BLaER1 (cell line): ENCODE results near the gene SVOPL.
"Not testable (repeated sequence)": the region's sequence is repeated elsewhere in the genome, so short reads cannot be mapped to it uniquely, and the experiment has no call there.

Experiments
- H3K27ac ChIP-seq: shearing (Covaris generic); formaldehyde crosslinking; 2 replicates; pipeline ENCODE4 v1.8.1; 2022
- H3K27me3 ChIP-seq: shearing (Covaris generic); formaldehyde crosslinking; 2 replicates; pipeline ENCODE4 v1.8.1; 2022
- H3K36me3 ChIP-seq: shearing (Covaris generic); formaldehyde crosslinking; 2 replicates; pipeline ENCODE4 v1.8.1; 2022
- H3K4me1 ChIP-seq: shearing (Covaris generic); formaldehyde crosslinking; 2 replicates; pipeline ENCODE4 v1.8.1; 2022
- H3K4me2 ChIP-seq: shearing (Covaris generic); formaldehyde crosslinking; 2 replicates; pipeline ENCODE4 v1.8.1; 2022
- H3K4me3 ChIP-seq: shearing (Covaris generic); formaldehyde crosslinking; 2 replicates; pipeline ENCODE4 v1.8.1; 2022
- H3K9ac ChIP-seq: shearing (Covaris generic); formaldehyde crosslinking; 2 replicates; pipeline ENCODE4 v1.8.1; 2022
- H3K9me3 ChIP-seq: shearing (Covaris generic); formaldehyde crosslinking; 2 replicates; pipeline ENCODE4 v1.8.1; 2022
- H4K20me1 ChIP-seq: shearing (Covaris generic); formaldehyde crosslinking; 2 replicates; pipeline ENCODE4 v1.8.1; 2022
- Cebpa-rat ChIP-seq: shearing (Covaris generic); IDR thresholded peaks from 2 replicates; pipeline ENCODE4 v1.8.1; 2022

The SVOPL gene

DNA sequence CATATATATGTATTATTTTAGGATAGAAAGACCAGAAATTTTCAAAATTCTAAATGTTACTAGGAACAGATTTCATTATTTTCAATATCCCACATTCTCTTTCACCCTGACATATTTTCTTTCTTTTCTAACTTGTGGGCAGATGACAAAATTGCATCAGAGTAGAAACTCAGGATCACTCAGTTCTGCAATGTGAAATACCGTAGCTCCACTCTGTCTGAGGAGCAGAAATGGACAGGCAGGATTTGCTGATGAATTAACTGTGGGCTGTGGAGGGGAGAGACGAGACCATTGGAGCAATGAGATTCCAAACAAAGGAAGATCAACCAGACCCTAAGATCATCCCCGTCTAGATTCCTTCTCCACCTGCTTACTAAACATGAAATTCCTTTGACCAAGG, 37.0 kb upstream of the SVOPL start:
- no peak overlapping the region for H3K4me2 ChIP-seq
- no peaks in the 10 kb centered on the region for H3K36me3 ChIP-seq
- H3K4me1 ChIP-seq, result no peaks in the 10 kb centered on the region
- H3K9ac ChIP-seq, result no peak overlapping the region
- no peaks in the 10 kb centered on the region for H3K27me3 ChIP-seq
- TF ChIP-seq Cebpa-rat, result no peak
- no peak overlapping the region for H3K27ac ChIP-seq
- H4K20me1 ChIP-seq, result no peaks in the 10 kb centered on the region
- H3K9me3 ChIP-seq, result peaks cover 6% of the 10 kb centered on the region; the same call in 1 of the 2 replicates
- H3K4me3 ChIP-seq, result no peak overlapping the region

DNA sequence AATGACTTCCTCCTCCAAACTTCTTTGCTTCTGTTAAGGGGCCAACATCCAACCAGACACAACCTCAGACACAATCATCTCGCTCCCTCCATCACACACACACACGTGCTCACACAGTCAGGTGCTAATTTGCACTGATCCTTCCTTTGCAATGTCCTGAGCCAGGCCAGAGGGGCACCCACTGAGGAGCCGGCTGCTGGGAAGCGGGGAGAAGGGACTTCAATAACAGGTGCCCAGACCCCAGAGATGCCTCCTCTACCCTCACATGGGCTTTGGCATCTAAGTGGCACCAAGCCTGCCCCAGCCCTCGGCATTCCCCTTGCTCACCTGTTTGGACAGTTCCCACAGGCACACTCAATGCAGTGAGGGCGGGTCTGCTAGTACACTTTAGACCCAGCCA, 34.2 kb upstream of the SVOPL start:
- Histone ChIP-seq H3K4me1 (no peaks in the 10 kb centered on the region), H3K4me3 (no peak overlapping the region), H3K27ac (no peak overlapping the region), H3K36me3 (no peaks in the 10 kb centered on the region), H3K4me2 (no peak overlapping the region), H3K9me3 (peaks cover 6% of the 10 kb centered on the region; the same call in 1 of the 2 replicates), H3K27me3 (no peaks in the 10 kb centered on the region), H4K20me1 (no peaks in the 10 kb centered on the region), H3K9ac (no peak overlapping the region)
- TF ChIP-seq Cebpa-rat, result no peak

- not testable (repeated sequence) for H3K9me3 ChIP-seq, H3K4me2 ChIP-seq, H3K9ac ChIP-seq
Observed at GRCh38 chr7:138731733-138732132, 30.6 kb upstream of the SVOPL start.

GRCh38 chr7:138729444-138729843, 28.3 kb upstream of the SVOPL start:
- no peaks in the 10 kb centered on the region for H3K36me3 ChIP-seq
- H3K9ac ChIP-seq, result no peak overlapping the region
- no peak overlapping the region for H3K4me2 ChIP-seq
- TF ChIP-seq Cebpa-rat, result no peak
- no peaks in the 10 kb centered on the region for H3K9me3 ChIP-seq
- H3K4me1 ChIP-seq, result no peaks in the 10 kb centered on the region
- H3K27ac ChIP-seq, result no peak overlapping the region
- H3K27me3 ChIP-seq, result no peaks in the 10 kb centered on the region
- no peak overlapping the region for H3K4me3 ChIP-seq
- no peaks in the 10 kb centered on the region for H4K20me1 ChIP-seq

More at GRCh38 chr7:138731733-138732132, 30.6 kb upstream of the SVOPL start:
- H3K27ac ChIP-seq, H3K36me3 ChIP-seq, H4K20me1 ChIP-seq, H3K4me3 ChIP-seq, H3K27me3 ChIP-seq, H3K4me1 ChIP-seq: not testable (repeated sequence)

GRCh38 chr7:138727336-138728099, 26.4 kb upstream of the SVOPL start:
- no peak for TF ChIP-seq Cebpa-rat
- no peaks in the 10 kb centered on the region for H3K36me3 ChIP-seq
- no peaks in the 10 kb centered on the region for H3K4me1 ChIP-seq
- H3K27me3 ChIP-seq, result no peaks in the 10 kb centered on the region
- H3K9ac ChIP-seq, result no peak overlapping the region
- H4K20me1 ChIP-seq, result no peaks in the 10 kb centered on the region
- no peak overlapping the region for H3K4me2 ChIP-seq
- H3K27ac ChIP-seq, result no peak overlapping the region
- no peak overlapping the region for H3K4me3 ChIP-seq
- no peaks in the 10 kb centered on the region for H3K9me3 ChIP-seq

DNA sequence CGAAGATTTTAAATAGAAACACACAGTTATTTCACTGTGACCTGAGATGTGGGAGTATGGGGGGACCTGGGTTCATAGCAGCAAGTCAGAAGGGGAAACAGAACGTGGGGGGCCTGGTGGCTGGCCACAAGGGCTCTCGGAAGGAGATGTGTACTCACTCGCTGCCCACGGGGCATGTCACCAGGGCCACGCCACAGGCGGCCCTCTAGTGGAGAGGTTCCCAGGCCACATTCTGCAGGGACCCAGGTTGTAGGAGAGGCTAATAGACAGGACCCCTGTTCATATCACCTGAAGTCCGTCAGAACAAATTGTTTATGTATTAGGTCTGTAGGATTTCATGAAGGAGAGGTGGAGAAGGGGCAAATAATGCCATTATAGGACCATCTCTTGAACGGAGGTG, 25.1 kb upstream of the SVOPL start:
- Histone ChIP-seq H3K4me3 (no peak overlapping the region), H3K9ac (no peak overlapping the region), H3K4me2 (no peak overlapping the region), H4K20me1 (no peaks in the 10 kb centered on the region), H3K9me3 (no peaks in the 10 kb centered on the region), H3K36me3 (no peaks in the 10 kb centered on the region), H3K4me1 (no peaks in the 10 kb centered on the region), H3K27me3 (no peaks in the 10 kb centered on the region), H3K27ac (no peak overlapping the region)
- no peak for TF ChIP-seq Cebpa-rat

- Histone ChIP-seq H3K4me1 (peaks cover 11% of the 10 kb centered on the region), H3K4me3 (no peak overlapping the region), H3K36me3 (no peaks in the 10 kb centered on the region), H3K4me2 (no peak overlapping the region), H3K27me3 (no peaks in the 10 kb centered on the region), H3K27ac (no peak overlapping the region), H3K9ac (no peak overlapping the region), H3K9me3 (0 out of 2 replicates have a peak, but pooled peaks cover 10% of the 10 kb centered on the region), H4K20me1 (no peaks in the 10 kb centered on the region)
- TF ChIP-seq Cebpa-rat, result no peak
Observed at GRCh38 chr7:138720286-138720685, 19.1 kb upstream of the SVOPL start.

DNA sequence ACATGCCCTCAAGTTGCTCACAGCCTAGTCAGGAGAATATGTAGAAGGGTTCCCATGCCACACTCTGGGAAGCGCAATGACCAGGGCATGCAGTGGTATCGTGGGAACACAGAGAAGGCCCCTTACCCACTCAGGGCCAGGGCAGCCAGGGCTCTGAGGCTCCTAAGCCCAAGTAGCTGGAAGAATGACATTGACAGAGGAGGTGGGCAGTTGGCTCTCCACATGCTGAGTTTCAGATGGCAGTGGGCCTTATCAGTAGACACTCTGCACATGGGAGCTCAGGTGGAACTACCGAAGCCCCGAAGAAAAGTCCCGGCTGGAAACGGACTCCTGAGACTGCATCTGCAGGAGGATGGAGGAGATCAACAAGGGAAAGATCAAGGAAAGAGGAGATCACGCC, 15.7 kb upstream of the SVOPL start:
- Histone ChIP-seq H3K4me3 (no peak overlapping the region), H3K9me3 (0 out of 2 replicates have a peak, but pooled peaks cover 10% of the 10 kb centered on the region), H3K27ac (0 out of 2 replicates have a peak overlapping the region, but pooled peaks have one; percentile 56), H4K20me1 (no peaks in the 10 kb centered on the region), H3K9ac (no peak overlapping the region), H3K4me1 (peaks cover 11% of the 10 kb centered on the region), H3K36me3 (no peaks in the 10 kb centered on the region), H3K4me2 (peak overlapping the region; percentile 57; the same call in 1 of the 2 replicates), H3K27me3 (no peaks in the 10 kb centered on the region)
- TF ChIP-seq Cebpa-rat, result no peak

- no peaks in the 10 kb centered on the region for H3K27me3 ChIP-seq
- no peak overlapping the region for H3K4me3 ChIP-seq
- peaks cover 11% of the 10 kb centered on the region for H3K4me1 ChIP-seq
- H3K4me2 ChIP-seq, result no peak overlapping the region
- H3K36me3 ChIP-seq, result no peaks in the 10 kb centered on the region
- no peak overlapping the region for H3K9ac ChIP-seq
- no peak for TF ChIP-seq Cebpa-rat
- H3K27ac ChIP-seq, result no peak overlapping the region
- no peaks in the 10 kb centered on the region for H4K20me1 ChIP-seq
- H3K9me3 ChIP-seq, result 0 out of 2 replicates have a peak, but pooled peaks cover 10% of the 10 kb centered on the region
Observed at GRCh38 chr7:138713191-138713590, 12.0 kb upstream of the SVOPL start.

- no peak for TF ChIP-seq Cebpa-rat
- H3K4me3 ChIP-seq, result no peak overlapping the region
- 0 out of 2 replicates have a peak, but pooled peaks cover 10% of the 10 kb centered on the region for H3K9me3 ChIP-seq
- peaks cover 10% of the 10 kb centered on the region for H3K4me1 ChIP-seq
- H3K4me2 ChIP-seq, result no peak overlapping the region
- H3K36me3 ChIP-seq, result no peaks in the 10 kb centered on the region
- H3K27ac ChIP-seq, result no peak overlapping the region
- H3K9ac ChIP-seq, result no peak overlapping the region
- no peaks in the 10 kb centered on the region for H4K20me1 ChIP-seq
- H3K27me3 ChIP-seq, result no peaks in the 10 kb centered on the region
Observed at GRCh38 chr7:138712652-138713051, 11.5 kb upstream of the SVOPL start.
